ENCODE results near the gene PNPLA8.

Gene PNPLA8

DNA sequence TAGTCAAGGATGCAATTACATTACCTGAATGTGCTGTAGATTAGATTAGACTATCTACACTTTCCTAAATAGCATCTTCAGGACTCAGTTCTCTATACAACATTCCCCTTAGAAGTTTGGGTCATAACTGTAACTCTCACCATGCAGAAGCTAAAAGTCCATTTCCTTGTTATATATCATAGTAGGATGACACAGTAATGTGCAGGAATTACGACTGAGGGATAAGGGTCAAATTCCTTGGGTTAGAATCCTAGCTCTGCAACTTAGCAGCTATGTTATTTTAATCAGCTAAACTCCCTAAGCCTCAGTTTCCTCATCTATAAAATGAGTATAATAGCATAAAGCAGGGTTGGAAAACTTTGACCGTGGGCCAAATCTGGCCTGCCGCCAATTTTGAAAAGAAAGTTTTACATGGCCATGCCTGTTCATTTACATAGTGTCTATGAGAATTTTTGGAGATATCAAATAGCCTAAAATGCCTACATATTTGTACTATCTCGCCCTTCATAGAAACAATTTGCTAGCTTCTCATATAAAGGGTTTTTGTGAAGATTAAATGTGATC, 84.5 kb downstream of the PNPLA8 start:
- DNase-seq (ENCODE audit: low read depth) = no peak

DNA sequence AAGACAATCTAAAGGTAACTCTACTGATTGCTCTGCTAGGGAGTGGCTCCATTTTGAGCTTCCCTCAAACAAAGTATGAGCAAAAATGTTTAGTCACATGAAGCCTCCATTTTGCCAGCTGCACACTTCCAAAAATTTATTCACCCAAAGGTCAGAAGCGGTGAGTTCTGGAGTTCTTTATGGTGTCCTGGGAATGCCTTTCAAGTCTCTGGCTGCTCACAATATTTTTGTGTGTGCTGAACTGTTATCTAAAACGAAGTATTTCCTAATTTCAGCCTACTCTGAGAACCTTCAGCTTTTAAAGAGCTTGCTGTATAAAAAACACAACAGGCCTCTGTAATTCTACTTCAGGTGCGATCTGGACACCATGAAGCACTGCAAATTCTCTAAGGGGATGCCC, 85.3 kb downstream of the PNPLA8 start:
- no peak for DNase-seq (ENCODE audit: low read depth)

DNA sequence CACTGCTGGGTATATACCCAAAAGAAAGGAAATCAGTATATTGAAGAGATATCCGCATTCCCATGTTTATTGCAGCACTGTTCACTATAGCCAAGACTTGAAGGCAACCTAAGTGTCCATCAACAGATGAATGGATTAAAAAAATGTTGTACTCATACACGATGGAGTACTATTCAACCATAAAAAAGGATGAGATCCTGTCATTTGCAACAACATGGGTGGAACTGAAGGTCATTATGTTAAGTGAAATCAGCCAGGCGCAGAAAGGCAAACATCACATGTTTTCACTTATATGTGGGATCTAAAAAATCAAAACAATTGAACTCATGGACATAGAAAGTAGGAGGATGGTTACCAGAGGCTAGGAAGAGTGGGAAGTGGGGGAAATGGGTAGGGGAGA, 89.0 kb downstream of the PNPLA8 start:
- DNase-seq (ENCODE audit: low read depth) = no peak

DNA sequence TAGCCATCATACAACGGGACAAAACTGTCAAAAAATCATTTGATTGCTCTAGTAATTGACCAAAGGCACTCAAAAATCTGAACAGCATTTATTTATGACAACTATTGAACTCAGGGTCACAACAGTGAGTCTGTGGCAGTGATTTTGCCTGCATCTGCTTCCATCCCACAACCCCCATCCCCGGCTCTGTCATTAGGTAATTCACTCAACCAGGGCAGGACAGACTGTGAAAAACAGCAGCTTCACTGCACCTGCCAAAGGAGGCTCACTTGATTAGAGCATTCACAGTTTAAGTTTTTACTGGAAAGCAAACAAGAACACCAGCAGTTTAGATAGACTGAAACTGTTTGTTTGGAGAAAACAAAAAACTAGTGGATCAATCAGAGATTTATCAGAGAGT, 91.9 kb downstream of the PNPLA8 start:
- DNase-seq (ENCODE audit: low read depth) = no peak

DNA sequence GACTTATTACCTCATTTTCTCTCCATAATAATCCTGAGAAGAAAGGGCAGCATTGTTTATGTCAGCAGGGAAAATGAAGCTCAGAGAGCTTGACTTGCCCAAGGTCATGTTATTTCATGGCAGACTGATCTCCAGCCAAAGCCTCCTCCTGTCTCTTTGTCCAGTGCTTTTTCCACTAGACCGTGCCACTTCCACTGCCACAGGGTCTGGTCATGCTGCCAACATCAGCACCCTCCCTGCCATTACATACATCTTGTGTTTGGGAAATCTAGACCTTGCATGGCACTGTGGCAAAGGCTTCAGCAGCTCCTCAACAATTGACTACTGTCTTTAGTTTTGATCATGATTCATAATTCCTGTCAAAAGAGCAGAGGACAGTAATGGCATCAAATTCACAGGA, 94.8 kb downstream of the PNPLA8 start:
- DNase-seq (ENCODE audit: low read depth) = no peak

DNA sequence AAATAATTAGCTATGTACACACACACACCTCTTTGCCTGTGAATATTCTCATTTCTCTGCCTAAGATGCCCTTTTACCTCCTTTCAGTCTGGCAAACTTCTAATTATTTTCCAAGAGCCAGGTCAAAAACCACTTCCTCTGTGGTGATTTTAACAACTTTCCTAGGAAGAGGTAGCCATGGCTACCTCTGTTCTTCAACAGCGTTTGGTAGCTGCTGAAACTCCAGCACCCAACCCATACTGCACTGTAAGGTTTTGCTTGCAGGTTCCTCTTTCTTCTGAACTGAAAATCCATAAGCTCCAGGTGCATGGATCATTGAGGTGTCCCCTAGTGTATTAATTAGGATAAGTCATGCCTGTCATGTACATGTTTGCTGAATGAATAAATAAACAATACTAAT, 95.3 kb downstream of the PNPLA8 start:
- no peak for DNase-seq (ENCODE audit: low read depth)

DNA sequence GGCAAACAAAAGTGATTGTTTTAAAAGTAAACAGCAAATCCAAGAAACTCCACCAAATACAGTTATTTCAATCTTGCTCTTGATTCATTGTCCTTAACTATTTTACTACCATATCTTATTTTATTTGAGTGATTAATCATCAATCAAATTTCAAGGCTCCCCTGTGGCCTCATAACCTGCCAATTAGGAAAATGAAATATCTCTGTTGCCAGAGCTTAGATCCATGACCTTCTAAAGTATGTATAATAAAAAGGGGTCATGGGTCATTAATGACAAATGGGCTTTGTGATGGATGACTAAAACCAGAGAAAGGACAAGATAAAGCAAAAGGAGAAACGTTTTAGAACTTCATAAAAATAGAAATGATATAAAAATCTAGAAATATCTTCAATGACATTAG, 98.2 kb downstream of the PNPLA8 start:
- DNase-seq (ENCODE audit: low read depth) = no peak

DNA sequence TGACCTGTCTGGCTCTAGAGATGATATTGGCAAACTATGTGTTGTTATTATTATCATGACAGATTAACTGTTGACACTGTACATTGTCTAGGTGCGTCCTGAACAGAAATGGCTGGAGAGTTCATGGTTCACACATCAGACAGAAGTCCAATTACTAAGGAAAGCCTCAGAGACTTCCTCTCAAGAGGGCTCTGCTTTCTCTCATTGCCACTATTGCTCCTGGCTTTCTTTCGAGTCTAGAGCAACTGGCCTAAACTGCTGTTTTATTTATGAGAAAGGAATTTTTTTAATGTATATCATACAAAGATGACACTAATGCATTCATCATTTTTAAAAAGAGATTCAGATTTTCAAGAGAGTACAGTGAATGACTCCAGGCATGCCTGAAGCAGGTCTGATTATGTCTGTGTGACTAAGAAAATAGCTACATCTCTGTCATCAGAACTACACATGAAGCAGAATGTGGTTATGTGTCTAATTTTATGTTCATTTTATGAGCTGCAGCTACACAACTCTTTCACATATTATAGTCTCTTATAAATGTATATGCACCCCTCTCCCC, 100.1 kb downstream of the PNPLA8 start:
- no peak for DNase-seq (ENCODE audit: low read depth)

DNA sequence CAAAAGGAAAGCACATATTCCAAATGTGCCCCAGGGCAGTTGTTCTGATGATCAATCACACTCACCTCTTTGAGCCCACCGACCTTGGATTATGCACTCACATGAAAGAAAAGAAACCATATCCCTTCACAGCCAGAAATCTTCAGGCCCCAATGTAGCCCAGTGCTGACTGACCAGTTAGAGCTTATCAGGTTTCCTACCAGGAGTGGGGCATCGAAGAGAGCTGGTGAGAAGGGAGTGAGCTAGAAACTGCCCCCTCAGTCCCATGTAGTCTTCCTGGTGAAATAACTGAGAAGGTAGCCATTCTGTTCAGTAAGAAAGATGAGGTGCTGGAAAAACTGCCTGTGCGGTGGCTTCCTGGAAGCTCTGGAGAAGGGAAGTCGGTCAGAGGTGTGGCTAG, 101.9 kb downstream of the PNPLA8 start:
- no peak for DNase-seq (ENCODE audit: low read depth)

DNA sequence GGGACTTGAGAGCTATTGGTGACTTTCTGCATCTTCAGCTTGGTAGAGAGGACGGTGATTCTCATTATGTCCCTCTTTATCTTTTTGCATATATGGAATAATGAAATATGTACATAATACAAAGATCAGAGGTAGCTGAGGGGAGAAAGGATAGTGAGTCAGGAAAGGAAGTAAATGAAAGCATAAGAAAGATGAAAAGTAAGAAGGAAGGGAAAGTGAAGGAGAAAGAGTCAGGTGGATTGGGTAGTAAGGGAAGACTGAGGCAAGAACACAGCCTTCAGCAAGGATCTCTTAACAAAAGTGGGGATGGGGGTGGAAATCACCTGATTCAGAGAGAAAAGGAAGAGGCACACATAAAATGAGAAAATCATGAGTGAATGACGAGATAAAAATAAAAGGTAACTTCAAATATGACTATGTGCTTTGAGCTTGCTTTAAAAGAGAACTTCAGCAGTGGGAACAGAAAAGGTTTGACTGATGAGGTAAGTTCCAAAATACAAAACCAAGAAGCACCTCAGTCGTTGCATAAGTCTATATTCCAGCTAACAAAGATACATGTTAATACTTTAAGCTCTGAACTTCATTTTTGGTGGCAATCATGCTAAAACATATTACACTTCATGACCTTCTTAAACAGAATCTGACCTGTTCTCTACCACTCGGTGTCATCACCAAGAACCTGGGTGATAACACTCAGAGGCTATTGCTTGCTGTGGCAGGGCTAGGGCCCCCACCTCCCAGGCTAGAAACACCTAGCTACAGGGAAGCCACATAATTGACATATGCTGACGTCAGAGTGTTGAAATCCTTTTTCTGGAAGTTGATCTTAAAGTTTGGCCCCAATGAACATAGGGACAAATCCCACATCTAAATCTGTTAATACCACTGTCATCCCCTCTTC, 102.6 kb downstream of the PNPLA8 start:
- DNase-seq (ENCODE audit: low read depth) = no peak

DNA sequence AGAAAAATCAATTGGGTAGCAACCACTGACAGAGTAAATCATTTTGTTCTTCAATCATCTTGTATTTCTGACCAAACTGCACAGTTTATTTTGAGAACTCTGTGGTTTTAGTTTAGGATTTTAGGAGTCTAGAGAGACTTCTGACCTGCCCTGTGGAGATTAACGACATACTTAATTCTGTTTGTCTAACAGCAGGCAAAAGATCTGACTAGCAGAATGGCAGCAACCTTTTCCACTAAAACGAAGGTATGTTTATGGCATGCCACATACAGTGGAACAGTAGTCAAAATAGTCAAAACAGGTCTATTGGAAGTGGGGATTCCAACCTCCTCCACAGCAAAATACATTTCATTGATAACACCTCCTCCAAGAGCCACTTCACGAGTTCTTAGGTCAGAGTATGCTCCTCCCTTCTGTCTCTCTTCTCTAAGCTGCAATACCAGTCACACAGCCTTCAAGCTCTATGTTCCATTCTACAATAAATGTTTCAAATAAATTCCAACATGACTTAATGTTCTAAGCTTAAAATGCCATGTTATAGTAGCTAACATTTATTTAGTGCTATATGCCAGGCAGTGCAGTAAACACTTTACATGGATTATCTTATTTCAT, 104.1 kb downstream of the PNPLA8 start:
- no peak for DNase-seq (ENCODE audit: low read depth)
